Thyroid gland (tissue), 4 donors: ENCODE data around the gene FBH1. TPM values are rescaled to one million over a fixed set of nuclear protein-coding genes. Genes with fewer than 3 reads are reported as not detected.

Source experiments
- DNase-seq, 2 donors: peaks; one replicate each; pipeline ENCODE4 v3.0.0-alpha.2; 2019
- H3K27ac ChIP-seq, 3 donors: fragments of 200-600 bp; sonication (generic); 1 replicate in 2 of 3; 2 replicates in 1 of 3; pipeline ENCODE4 v1.5.1; 2016 to 2019; ENCODE audit warnings: mild to moderate bottlenecking in 1 of 3, moderate library complexity in 1 of 3
- H3K27me3 ChIP-seq: fragments of 200-600 bp; sonication (generic); one replicate; pipeline ENCODE4 v1.5.1; 2019
- H3K36me3 ChIP-seq, 2 donors: fragments of 200-600 bp; sonication (generic); one replicate each; pipeline ENCODE4 v1.5.1; 2016 to 2019
- H3K4me1 ChIP-seq, 2 donors: fragments of 200-600 bp; sonication (generic); one replicate each; pipeline ENCODE4 v1.5.1; 2017 to 2019
- H3K4me3 ChIP-seq, 3 donors: fragments of 200-600 bp; sonication (generic); replicated peaks in 1 of 3; 1 replicate in 2 of 3; 2 replicates in 1 of 3; pipeline ENCODE4 v1.5.1; 2016; ENCODE audit warnings: mild to moderate bottlenecking in 1 of 3
- H3K9me3 ChIP-seq: fragments of 200-600 bp; sonication (generic); one replicate; pipeline ENCODE4 v1.5.1; 2017
- CTCF ChIP-seq, 6 experiments: fragments of 200-600 bp in 3 of 6; fragments of 450-650 bp in 3 of 6; sonication (generic) in 3 of 6; IDR thresholded peaks; one replicate each; pipeline ENCODE4 v1.5.1; 2016 to 2019; ENCODE audit warnings: antibody characterized with exemption in 6 of 6, mild to moderate bottlenecking in 2 of 6, inconsistent platforms in 1 of 6, moderate library complexity in 1 of 6
- POLR2A ChIP-seq, 2 donors: fragments of 450-650 bp; IDR thresholded peaks; one replicate each; pipeline ENCODE4 v1.6.1; 2017; ENCODE audit warnings: antibody characterized with exemption in 2 of 2, mild to moderate bottlenecking in 2 of 2, moderate library complexity in 1 of 2
- WGBS, 2 donors: methylation state at CpG; one replicate each; pipeline ENCODE4 v1.1.5; 2017; 5-methylcytosine and 5-hydroxymethylcytosine counted together
- intact Hi-C: fragments of 100-400 bp; cut with DNase I; formaldehyde crosslinking; loops from one replicate; pipeline ENCODE4 v1.15.1; 2023
- total RNA-seq, 4 donors: library from RNA; depleted of rRNA; stranded (reverse); fragments of >200 nt; gene quantifications; one replicate each; pipeline ENCODE4 v1.2.3, GENCODE V29; 2016

Gene FBH1
- total RNA-seq, 4 donors from 2014 or later: 88.3 to 100 (median 94.8) TPM

GRCh38 chr10:5894873-5895272 is 4.8 kb downstream of the FBH1 start:
- Histone ChIP-seq H3K4me1 (peaks cover 8 to 14% of the 10 kb centered on the region in 2 donors), H3K27me3 (no peaks in the 10 kb centered on the region), H3K36me3 (peaks cover 0 to 9% of the 10 kb centered on the region in 2 donors), H3K27ac (no peak overlapping the region), H3K9me3 (no peaks in the 10 kb centered on the region), H3K4me3 (no peak overlapping the region)
- DNase-seq: no peak
- TF ChIP-seq POLR2A (IDR thresholded peaks at IDR 0.05) (no peak), CTCF (IDR thresholded peaks at IDR 0.05) (no peak)
- intact Hi-C loops: no loop called here
- WGBS, 2 donors: 93 to 95% methylated on average over 8 of the region's 8 CpGs

- intact Hi-C loops: no loop called here
- DNase-seq: no peak
Measured at GRCh38 chr10:5895365-5895764, 5.3 kb downstream of the FBH1 start.

GRCh38 chr10:5895804-5896203 is 5.8 kb downstream of the FBH1 start:
- Histone ChIP-seq H3K27me3 (no peaks in the 10 kb centered on the region), H3K4me3 (no peak overlapping the region), H3K4me1 (peaks cover 5 to 13% of the 10 kb centered on the region in 2 donors), H3K9me3 (no peaks in the 10 kb centered on the region), H3K36me3 (peaks cover 0 to 9% of the 10 kb centered on the region in 2 donors), H3K27ac (no peak overlapping the region)
- intact Hi-C loops: no loop called here
- TF ChIP-seq POLR2A (IDR thresholded peaks at IDR 0.05) (no peak), CTCF (IDR thresholded peaks at IDR 0.05) (no peak)
- no peak for DNase-seq
- 85 to 86% methylated on average over 9 of the region's 9 CpGs for WGBS, 2 donors

More at GRCh38 chr10:5895365-5895764, 5.3 kb downstream of the FBH1 start:
- WGBS, 2 donors: 94 to 97% methylated on average over 3 of the region's 3 CpGs
- no peak overlapping the region for H3K4me3 ChIP-seq
- H3K27ac ChIP-seq: no peak overlapping the region
- no peak for TF ChIP-seq CTCF (IDR thresholded peaks at IDR 0.05)
- TF ChIP-seq POLR2A (IDR thresholded peaks at IDR 0.05): no peak
- peaks cover 0 to 9% of the 10 kb centered on the region in 2 donors for H3K36me3 ChIP-seq
- no peaks in the 10 kb centered on the region for H3K9me3 ChIP-seq
- H3K27me3 ChIP-seq: no peaks in the 10 kb centered on the region
- H3K4me1 ChIP-seq: peaks cover 8 to 14% of the 10 kb centered on the region in 2 donors

GRCh38 chr10:5896208-5897052 is 6.4 kb downstream of the FBH1 start:
- Histone ChIP-seq H3K27ac (no peak overlapping the region), H3K4me3 (no peak overlapping the region), H3K9me3 (no peaks in the 10 kb centered on the region), H3K27me3 (no peaks in the 10 kb centered on the region), H3K4me1 (peaks cover 0 to 7% of the 10 kb centered on the region in 2 donors), H3K36me3 (peaks cover 0 to 9% of the 10 kb centered on the region in 2 donors)
- TF ChIP-seq CTCF (IDR thresholded peaks at IDR 0.05) (no peak), POLR2A (IDR thresholded peaks at IDR 0.05) (no peak)
- intact Hi-C loops: no loop called here
- 83 to 85% methylated on average over 5 of the region's 5 CpGs for WGBS, 2 donors
- no peak for DNase-seq

- TF ChIP-seq POLR2A (IDR thresholded peaks at IDR 0.05) (no peak), CTCF (IDR thresholded peaks at IDR 0.05) (no peak)
- intact Hi-C loops: no loop called here
- Histone ChIP-seq H3K4me1 (peaks cover 0 to under 1% of the 10 kb centered on the region in 2 donors), H3K4me3 (no peak overlapping the region), H3K36me3 (peaks cover 0 to 9% of the 10 kb centered on the region in 2 donors), H3K9me3 (no peaks in the 10 kb centered on the region), H3K27ac (no peak overlapping the region), H3K27me3 (no peaks in the 10 kb centered on the region)
- 85 to 86% methylated on average over 4 of the region's 4 CpGs for WGBS, 2 donors
- no peak for DNase-seq
Measured at GRCh38 chr10:5897053-5897340, 7.0 kb downstream of the FBH1 start.
